A549 (cell line): Measurements from ENCODE around the gene TFF1. TPM values are rescaled to one million over a fixed set of nuclear protein-coding genes. Genes with fewer than 3 reads are reported as not detected.

Experiments
- ATAC-seq, 2 experiments: fragments of 200-7000 bp in 1 of 2; fragments of >200 bp in 1 of 2; cut with Nextera tagmentation in 1 of 2; cut with Tn5 transposase in 1 of 2; 3 replicates each; pipeline versions ENCODE4 v1.8.0 to v1.9.1; 2018 to 2020; ENCODE audit warnings: mild to moderate bottlenecking in 1 of 2, moderate library complexity in 1 of 2
- CTCF ChIA-PET: fragments of 300-600 bp; sonication (Branson Sonifier 250); formaldehyde crosslinking; extraction: SDS; loops from one replicate; lab custom pipeline; 2021; ENCODE audit warnings: antibody characterized with exemption, inconsistent platforms; lab: Yijun Ruan, JAX
- POLR2A ChIA-PET: fragments of 350-600 bp; formaldehyde crosslinking; extraction: SDS; loops from one replicate; lab custom pipeline; 2021; ENCODE audit warnings: antibody characterized with exemption, inconsistent platforms; lab: Yijun Ruan, JAX
- DNase-seq, 2 experiments: peaks; one replicate each; pipeline versions ENCODE4 v3.0.0 to v3.0.0-alpha.2; 2011 to 2016; ENCODE audit warnings: low read depth in 1 of 2, low spot score in 1 of 2
- FAIRE-seq: peaks from 2 replicates; lab custom pipeline; 2011; peaks lifted over from hg19 to GRCh38; lab: Jason Lieb, UNC
- H3K27ac ChIP-seq, 2 experiments: fragments of >200 bp; sonication (Bioruptor Twin); formaldehyde crosslinking; 3 replicates each; pipeline ENCODE4 v1.5.1; 2016 to 2017
- H3K4me1 ChIP-seq: fragments of >200 bp; sonication (Bioruptor Twin); formaldehyde crosslinking; 3 replicates; pipeline ENCODE4 v1.6.1; 2016
- H3K4me2 ChIP-seq: fragments of >200 bp; sonication (Bioruptor Twin); formaldehyde crosslinking; 3 replicates; pipeline ENCODE4 v1.6.1; 2016
- H3K4me3 ChIP-seq: fragments of >200 bp; sonication (Bioruptor Twin); formaldehyde crosslinking; 3 replicates; pipeline ENCODE4 v1.5.1; 2016
- H3K9me3 ChIP-seq: fragments of >200 bp; sonication (Bioruptor Twin); formaldehyde crosslinking; 3 replicates; pipeline ENCODE4 v1.6.1; 2016
- ATOH8 ChIP-seq: fragments of 250-450 bp; sonication (Bioruptor Pico); IDR thresholded peaks from 2 replicates; pipeline ENCODE4 v1.5.0; 2020; ENCODE audit warnings: low read depth, mild to moderate bottlenecking, moderate library complexity
- BHLHE40 ChIP-seq: IDR thresholded peaks from 2 replicates; pipeline ENCODE4 v1.6.1; 2012; ENCODE audit warnings: low read depth, low read length, inconsistent platforms
- CBX2 ChIP-seq: fragments of 200-600 bp; sonication (generic); IDR thresholded peaks from 2 replicates; pipeline ENCODE4 v1.6.1; 2016; ENCODE audit warnings: low read depth, mild to moderate bottlenecking, borderline replicate concordance
- CBX8 ChIP-seq: fragments of 200-600 bp; sonication (generic); IDR thresholded peaks from 2 replicates; pipeline ENCODE4 v1.6.1; 2016
- CEBPB ChIP-seq, 2 experiments: fragments of >200 bp in 1 of 2; sonication (Bioruptor Twin) in 1 of 2; formaldehyde crosslinking in 1 of 2; IDR thresholded peaks; 2 replicates each; pipeline ENCODE4 v1.6.1; 2012 to 2016
- EHMT2 ChIP-seq: fragments of 200-600 bp; sonication (generic); IDR thresholded peaks from 2 replicates; pipeline ENCODE4 v1.6.1; 2016; ENCODE audit warnings: antibody characterized with exemption, low read depth, mild to moderate bottlenecking, moderate library complexity
- FOSL2 ChIP-seq, 2 experiments: fragments of 450-650 bp in 1 of 2; fragments of >200 bp in 1 of 2; sonication (Bioruptor Twin) in 1 of 2; formaldehyde crosslinking; IDR thresholded peaks; 2 replicates each; pipeline versions ENCODE4 v1.5.0 to v1.6.1; 2016 to 2020; ENCODE audit warnings: mild to moderate bottlenecking in 1 of 2, moderate library complexity in 1 of 2
- FOXS1 ChIP-seq: fragments of 250-450 bp; sonication (Bioruptor Pico); IDR thresholded peaks from 2 replicates; pipeline ENCODE4 v1.5.0; 2020; ENCODE audit warnings: mild to moderate bottlenecking, moderate library complexity
- HOXA7 ChIP-seq: fragments of 250-450 bp; sonication (Bioruptor Pico); IDR thresholded peaks from 2 replicates; pipeline ENCODE4 v1.5.0; 2020; ENCODE audit warnings: mild to moderate bottlenecking, moderate library complexity
- HOXB13 ChIP-seq: fragments of 250-450 bp; sonication (Bioruptor Pico); IDR thresholded peaks from 2 replicates; pipeline ENCODE4 v1.5.0; 2020; ENCODE audit warnings: low read depth, mild to moderate bottlenecking, moderate library complexity
- JUN ChIP-seq, 2 experiments: fragments of >200 bp; sonication (Bioruptor Twin); formaldehyde crosslinking; IDR thresholded peaks; 2 replicates in 1 of 2; 3 replicates in 1 of 2; pipeline ENCODE4 v1.6.1; 2016 to 2017
- KDM5A ChIP-seq: fragments of 200-600 bp; sonication (generic); IDR thresholded peaks from 2 replicates; pipeline ENCODE4 v1.6.1; 2016; ENCODE audit warnings: antibody characterized with exemption, mild to moderate bottlenecking
- MYC ChIP-seq: IDR thresholded peaks from 2 replicates; pipeline ENCODE4 v1.6.1; 2012; ENCODE audit warnings: mild to moderate bottlenecking, inconsistent platforms, low read length, improper control_type of control experiment, borderline replicate concordance
- NPAS2 ChIP-seq: fragments of 250-450 bp; sonication (Bioruptor Pico); IDR thresholded peaks from 2 replicates; pipeline ENCODE4 v1.8.0; 2022; ENCODE audit warnings: mild to moderate bottlenecking, moderate library complexity, borderline replicate concordance
- PBX3 ChIP-seq: IDR thresholded peaks from 2 replicates; pipeline ENCODE4 v1.6.1; 2012
- POLR2A ChIP-seq: IDR thresholded peaks from 2 replicates; pipeline ENCODE4 v1.6.1; 2012; ENCODE audit warnings: mild to moderate bottlenecking, low read length
- POLR2AphosphoS2 ChIP-seq: conservative IDR thresholded peaks from 2 replicates; pipeline ENCODE4 v1.6.1; 2012; ENCODE audit warnings: low read length, improper control_type of control experiment, inconsistent platforms
- RARB ChIP-seq: fragments of 250-450 bp; sonication (Bioruptor Pico); IDR thresholded peaks from 2 replicates; pipeline ENCODE4 v1.8.0; 2021; ENCODE audit warnings: mild to moderate bottlenecking, moderate library complexity
- RCOR1 ChIP-seq: fragments of 150-350 bp; IDR thresholded peaks from 2 replicates; pipeline ENCODE4 v1.6.1; 2014; ENCODE audit warnings: antibody characterized with exemption, low read length, low read depth
- SMC3 ChIP-seq: fragments of >200 bp; sonication (Bioruptor Twin); formaldehyde crosslinking; IDR thresholded peaks from 3 replicates; pipeline ENCODE4 v1.6.1; 2018; ENCODE audit warnings: inconsistent platforms
- TP53 ChIP-seq: fragments of 250-450 bp; sonication (Bioruptor Pico); IDR thresholded peaks from 2 replicates; pipeline ENCODE4 v1.5.0; 2021; ENCODE audit warnings: mild to moderate bottlenecking, moderate library complexity
- ZC3H11A ChIP-seq: fragments of 450-650 bp; IDR thresholded peaks from 2 replicates; pipeline ENCODE4 v1.6.1; 2014; ENCODE audit warnings: antibody characterized with exemption, mild to moderate bottlenecking
- ZFP36 ChIP-seq: fragments of 450-650 bp; IDR thresholded peaks from 2 replicates; pipeline ENCODE4 v1.6.1; 2014; ENCODE audit warnings: borderline replicate concordance; ENCODE audit not compliant: partially characterized antibody
- WGBS: methylation state at CpG from one replicate; pipeline ENCODE4 v1.1.6; 2017; ENCODE audit errors: missing lambda C conversion rate; 5-methylcytosine and 5-hydroxymethylcytosine counted together
- polyA plus RNA-seq, 4 experiments: library from polyadenylated mRNA; depleted of rRNA in 3 of 4; stranded (reverse); fragments of >200 nt; fragmentation: RNase III in 1 of 4; extraction: RNeasy Plus Mini Kit Qiagen cat#74134 plus additional on column Dnase treatment in 1 of 4; gene quantifications; 2 replicates in 3 of 4; 3 replicates in 1 of 4; pipeline ENCODE4 v1.2.3, GENCODE V29; 2011 to 2017
- TF ChIP-seq, protein P1 (sequence below): fragments of 450-650 bp; IDR thresholded peaks from 2 replicates; pipeline ENCODE4 v1.6.1; 2014; ENCODE audit warnings: antibody characterized with exemption
- TF ChIP-seq, protein P2 (sequence below): fragments of >200 bp; sonication (Bioruptor Twin); formaldehyde crosslinking; IDR thresholded peaks from 3 replicates; pipeline ENCODE4 v1.5.1; 2016
- TF ChIP-seq, protein P3 (sequence below): IDR thresholded peaks from 2 replicates; pipeline ENCODE4 v1.6.1; 2012; ENCODE audit warnings: low read depth, borderline replicate concordance
- TF ChIP-seq, protein P4 (sequence below): fragments of 150-350 bp; IDR thresholded peaks from 2 replicates; pipeline ENCODE4 v1.6.1; 2014; ENCODE audit warnings: low read depth, mild to moderate bottlenecking, low read length

Gene TFF1
- polyA plus RNA-seq, 2 of the 4 experiments (the other 2 are of a cell fraction) = 1.0 to 5.8 TPM

DNA sequence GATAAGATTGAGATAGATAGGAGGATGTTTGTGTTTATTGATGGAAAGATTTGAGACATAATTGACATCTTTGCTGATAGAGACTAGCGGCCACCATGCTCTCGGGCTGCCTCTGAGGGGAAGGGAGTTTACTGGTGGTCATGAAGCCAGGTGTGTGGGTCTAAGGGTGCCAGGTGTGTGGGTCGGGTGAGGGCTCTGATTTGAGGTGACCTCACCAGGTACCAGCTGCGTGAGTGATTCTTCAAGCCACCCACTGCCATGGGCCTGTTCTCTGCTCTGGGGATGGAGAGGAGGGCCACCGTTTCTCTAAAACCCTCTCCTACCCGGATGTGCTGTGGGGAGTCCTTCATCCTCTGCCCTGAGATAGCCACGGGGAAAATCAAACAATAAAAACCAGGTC is 40.5 kb upstream of the TFF1 start:
- H3K4me1 ChIP-seq = no peaks in the 10 kb centered on the region
- no peak overlapping the region for H3K27ac ChIP-seq
- ChIA-PET POLR2A (no interaction called here), CTCF (no interaction called here)
- no peak overlapping the region for H3K4me3 ChIP-seq
- DNase-seq = no peak
- no peak overlapping the region for H3K4me2 ChIP-seq
- TF ChIP-seq RARB (CRISPR knock-in tag) = no peak
- no peak for TF ChIP-seq POLR2A
- no peak for TF ChIP-seq JUN (IDR thresholded peaks at IDR 0.05)
- no peak for TF ChIP-seq BHLHE40
- no peak for TF ChIP-seq HOXB13
- no peak for TF ChIP-seq ATOH8 (CRISPR knock-in tag)
- TF ChIP-seq EHMT2 = no peak
- no peak for TF ChIP-seq FOXS1 (CRISPR knock-in tag)
- no peak for TF ChIP-seq POLR2AphosphoS2
- TF ChIP-seq NPAS2 (CRISPR knock-in tag) = no peak
- TF ChIP-seq MYC = no peak
- no peak for TF ChIP-seq ZFP36
- TF ChIP-seq, protein P1, sequence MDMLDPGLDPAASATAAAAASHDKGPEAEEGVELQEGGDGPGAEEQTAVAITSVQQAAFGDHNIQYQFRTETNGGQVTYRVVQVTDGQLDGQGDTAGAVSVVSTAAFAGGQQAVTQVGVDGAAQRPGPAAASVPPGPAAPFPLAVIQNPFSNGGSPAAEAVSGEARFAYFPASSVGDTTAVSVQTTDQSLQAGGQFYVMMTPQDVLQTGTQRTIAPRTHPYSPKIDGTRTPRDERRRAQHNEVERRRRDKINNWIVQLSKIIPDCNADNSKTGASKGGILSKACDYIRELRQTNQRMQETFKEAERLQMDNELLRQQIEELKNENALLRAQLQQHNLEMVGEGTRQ = no peak
- TF ChIP-seq, protein P2, sequence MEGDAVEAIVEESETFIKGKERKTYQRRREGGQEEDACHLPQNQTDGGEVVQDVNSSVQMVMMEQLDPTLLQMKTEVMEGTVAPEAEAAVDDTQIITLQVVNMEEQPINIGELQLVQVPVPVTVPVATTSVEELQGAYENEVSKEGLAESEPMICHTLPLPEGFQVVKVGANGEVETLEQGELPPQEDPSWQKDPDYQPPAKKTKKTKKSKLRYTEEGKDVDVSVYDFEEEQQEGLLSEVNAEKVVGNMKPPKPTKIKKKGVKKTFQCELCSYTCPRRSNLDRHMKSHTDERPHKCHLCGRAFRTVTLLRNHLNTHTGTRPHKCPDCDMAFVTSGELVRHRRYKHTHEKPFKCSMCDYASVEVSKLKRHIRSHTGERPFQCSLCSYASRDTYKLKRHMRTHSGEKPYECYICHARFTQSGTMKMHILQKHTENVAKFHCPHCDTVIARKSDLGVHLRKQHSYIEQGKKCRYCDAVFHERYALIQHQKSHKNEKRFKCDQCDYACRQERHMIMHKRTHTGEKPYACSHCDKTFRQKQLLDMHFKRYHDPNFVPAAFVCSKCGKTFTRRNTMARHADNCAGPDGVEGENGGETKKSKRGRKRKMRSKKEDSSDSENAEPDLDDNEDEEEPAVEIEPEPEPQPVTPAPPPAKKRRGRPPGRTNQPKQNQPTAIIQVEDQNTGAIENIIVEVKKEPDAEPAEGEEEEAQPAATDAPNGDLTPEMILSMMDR = no peak
- TF ChIP-seq, protein P3, sequence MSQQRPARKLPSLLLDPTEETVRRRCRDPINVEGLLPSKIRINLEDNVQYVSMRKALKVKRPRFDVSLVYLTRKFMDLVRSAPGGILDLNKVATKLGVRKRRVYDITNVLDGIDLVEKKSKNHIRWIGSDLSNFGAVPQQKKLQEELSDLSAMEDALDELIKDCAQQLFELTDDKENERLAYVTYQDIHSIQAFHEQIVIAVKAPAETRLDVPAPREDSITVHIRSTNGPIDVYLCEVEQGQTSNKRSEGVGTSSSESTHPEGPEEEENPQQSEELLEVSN = no peak
- no peak for TF ChIP-seq ZC3H11A
- ATAC-seq = no peak
- no peak for FAIRE-seq
- no peaks in the 10 kb centered on the region for H3K9me3 ChIP-seq
- 49% methylated on average over 4 of the region's 7 CpGs for WGBS

- no peak for ATAC-seq
- no peak overlapping the region for H3K4me3 ChIP-seq
- no peak for DNase-seq
- H3K4me2 ChIP-seq = no peak overlapping the region
- no peaks in the 10 kb centered on the region for H3K9me3 ChIP-seq
- no peaks in the 10 kb centered on the region for H3K4me1 ChIP-seq
- CTCF ChIA-PET = no interaction called here
- H3K27ac ChIP-seq = no peak overlapping the region
- WGBS = 96% methylated on average over 4 of the region's 10 CpGs
- no peak for FAIRE-seq
- TF ChIP-seq FOXS1 (CRISPR knock-in tag) (no peak), MYC (no peak), TP53 (CRISPR knock-in tag) (no peak), CBX8 (no peak), HOXA7 (no peak), FOSL2 (IDR thresholded peaks at IDR 0.05) (no peak), FOSL2 (CRISPR knock-in tag; IDR thresholded peaks at IDR 0.05) (no peak), HOXB13 (no peak), KDM5A (no peak), NPAS2 (CRISPR knock-in tag) (no peak), PBX3 (no peak), CBX2 (no peak), RCOR1 (no peak), SMC3 (no peak), CEBPB (IDR thresholded peaks at IDR 0.05) (no peak)
- TF ChIP-seq, protein P2 = no peak
- TF ChIP-seq, protein P4, sequence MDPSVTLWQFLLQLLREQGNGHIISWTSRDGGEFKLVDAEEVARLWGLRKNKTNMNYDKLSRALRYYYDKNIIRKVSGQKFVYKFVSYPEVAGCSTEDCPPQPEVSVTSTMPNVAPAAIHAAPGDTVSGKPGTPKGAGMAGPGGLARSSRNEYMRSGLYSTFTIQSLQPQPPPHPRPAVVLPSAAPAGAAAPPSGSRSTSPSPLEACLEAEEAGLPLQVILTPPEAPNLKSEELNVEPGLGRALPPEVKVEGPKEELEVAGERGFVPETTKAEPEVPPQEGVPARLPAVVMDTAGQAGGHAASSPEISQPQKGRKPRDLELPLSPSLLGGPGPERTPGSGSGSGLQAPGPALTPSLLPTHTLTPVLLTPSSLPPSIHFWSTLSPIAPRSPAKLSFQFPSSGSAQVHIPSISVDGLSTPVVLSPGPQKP = no peak
- POLR2A ChIA-PET = no interaction called here
Measured at GRCh38 chr21:42406201-42406621, 39.9 kb upstream of the TFF1 start.
